ENCODE data around the gene ALKBH8.

- TF ChIP-seq ARNTL (CRISPR knock-in tag; IDR thresholded peaks at IDR 0.05; ENCODE audit: borderline replicate concordance, low read depth) (no peak), RARB (CRISPR knock-in tag; IDR thresholded peaks at IDR 0.05) (no peak), ZNF8 (CRISPR knock-in tag; IDR thresholded peaks at IDR 0.05) (no peak), ZFP3 (CRISPR knock-in tag; IDR thresholded peaks at IDR 0.05) (no peak), ZC3H10 (CRISPR knock-in tag; IDR thresholded peaks at IDR 0.05) (no peak), BACH2 (CRISPR knock-in tag; IDR thresholded peaks at IDR 0.05; ENCODE audit: borderline replicate concordance) (no peak), PATZ1 (CRISPR knock-in tag; IDR thresholded peaks at IDR 0.05; ENCODE audit: borderline replicate concordance) (no peak)
Measured at GRCh38 chr11:107496011-107496410, 69.5 kb downstream of the ALKBH8 start.
